MM.1S (cell line): ENCODE results near the gene PARVB.

Source experiments
- DNase-seq: peaks from one replicate; pipeline ENCODE4 v3.0.0-alpha.2; 2015
- H2AFZ ChIP-seq: fragments of 300-600 bp; sonication (generic); 2 replicates; pipeline ENCODE4 v1.6.0; 2016; ENCODE audit warnings: antibody characterized with exemption, low read length
- H3F3A ChIP-seq: fragments of 300-600 bp; sonication (generic); 2 replicates; pipeline ENCODE4 v1.6.1; 2016; ENCODE audit warnings: mild to moderate bottlenecking, antibody characterized with exemption, low read length, moderate library complexity, mixed read lengths; ENCODE audit not compliant: insufficient read depth
- H3K27ac ChIP-seq: fragments of 300-600 bp; sonication (generic); 2 replicates; pipeline ENCODE4 v1.5.1; 2016; ENCODE audit warnings: mild to moderate bottlenecking, low read length
- H3K27me3 ChIP-seq: fragments of 300-600 bp; sonication (generic); replicated peaks from 2 replicates; pipeline ENCODE4 v1.6.0; 2016; ENCODE audit warnings: low read length; ENCODE audit not compliant: insufficient read depth
- H3K36me3 ChIP-seq: fragments of 300-600 bp; sonication (generic); replicated peaks from 2 replicates; pipeline ENCODE4 v1.6.1; 2016; ENCODE audit warnings: mild to moderate bottlenecking, low read length, mixed read lengths; ENCODE audit not compliant: insufficient read depth
- H3K4me1 ChIP-seq: fragments of 300-600 bp; sonication (generic); 2 replicates; pipeline ENCODE4 v1.6.1; 2016; ENCODE audit warnings: low read length, mixed read lengths
- H3K4me2 ChIP-seq: fragments of 300-600 bp; sonication (generic); 2 replicates; pipeline ENCODE4 v1.6.0; 2016; ENCODE audit warnings: low read depth, low read length
- H3K4me3 ChIP-seq: fragments of 300-600 bp; sonication (generic); 2 replicates; pipeline ENCODE4 v1.5.1; 2016; ENCODE audit warnings: low read length, mixed read lengths
- H3K79me2 ChIP-seq: fragments of 300-600 bp; sonication (generic); 2 replicates; pipeline ENCODE4 v1.6.1; 2016; ENCODE audit warnings: mixed run types, low read length, mixed read lengths
- H3K9ac ChIP-seq: fragments of 300-600 bp; sonication (generic); 2 replicates; pipeline ENCODE4 v1.6.1; 2016; ENCODE audit warnings: low read length, mixed read lengths
- H3K9me2 ChIP-seq: fragments of 300-600 bp; sonication (generic); replicated peaks from 2 replicates; pipeline ENCODE4 v1.6.1; 2016; ENCODE audit warnings: mild to moderate bottlenecking, low read length, mixed read lengths; ENCODE audit not compliant: insufficient read depth
- H3K9me3 ChIP-seq: fragments of 300-600 bp; sonication (generic); replicated peaks from 2 replicates; pipeline ENCODE4 v1.6.1; 2016; ENCODE audit warnings: mild to moderate bottlenecking, low read length, mixed read lengths; ENCODE audit not compliant: insufficient read depth
- H4K20me1 ChIP-seq: fragments of 300-600 bp; sonication (generic); 2 replicates; pipeline ENCODE4 v1.6.1; 2016; ENCODE audit warnings: mild to moderate bottlenecking, low read length, moderate library complexity, mixed read lengths; ENCODE audit not compliant: insufficient read depth
- CTCF ChIP-seq: fragments of 300-600 bp; sonication (generic); IDR thresholded peaks from 2 replicates; pipeline ENCODE4 v1.5.1; 2016; ENCODE audit warnings: antibody characterized with exemption, low read length, mixed read lengths
- EZH2 ChIP-seq: fragments of 300-600 bp; sonication (generic); optimal IDR thresholded peaks from 2 replicates; pipeline ENCODE3; 2017; ENCODE audit warnings: low read depth, mild to moderate bottlenecking, antibody characterized with exemption, low read length, mixed read lengths
- EZH2phosphoT487 ChIP-seq: fragments of 300-600 bp; sonication (generic); IDR thresholded peaks from 2 replicates; pipeline ENCODE4 v1.6.1; 2018; ENCODE audit warnings: antibody characterized with exemption, low read length

Gene PARVB

GRCh38 chr22:44175676-44176075, 151.6 kb downstream of the PARVB start:
- Histone ChIP-seq H3K9ac (no peak overlapping the region), H3K27ac (no peak overlapping the region), H3K4me3 (no peak overlapping the region), H4K20me1 (no peaks in the 10 kb centered on the region), H3K4me2 (no peak overlapping the region), H3F3A (peaks cover 2% of the 10 kb centered on the region; the same call in 1 of the 2 replicates), H3K4me1 (0 out of 2 replicates have a peak, but pooled peaks cover 3% of the 10 kb centered on the region), H3K79me2 (no peaks in the 10 kb centered on the region), H3K9me3 (no peaks in the 10 kb centered on the region), H3K36me3 (no peaks in the 10 kb centered on the region), H3K9me2 (no peaks in the 10 kb centered on the region), H3K27me3 (no peaks in the 10 kb centered on the region), H2AFZ (no peak overlapping the region)
- TF ChIP-seq CTCF (no peak), EZH2 (no peak), EZH2phosphoT487 (no peak)
- no peak for DNase-seq

GRCh38 chr22:44179196-44179988, 155.3 kb downstream of the PARVB start:
- Histone ChIP-seq H3K4me3 (no peak overlapping the region), H3K79me2 (no peaks in the 10 kb centered on the region), H3K4me2 (no peak overlapping the region), H3K27ac (no peak overlapping the region), H3F3A (peaks cover 2% of the 10 kb centered on the region; the same call in 1 of the 2 replicates), H3K4me1 (0 out of 2 replicates have a peak, but pooled peaks cover 6% of the 10 kb centered on the region), H2AFZ (no peak overlapping the region), H3K9me3 (no peaks in the 10 kb centered on the region), H3K9ac (no peak overlapping the region), H3K27me3 (no peaks in the 10 kb centered on the region), H3K9me2 (no peaks in the 10 kb centered on the region), H4K20me1 (no peaks in the 10 kb centered on the region), H3K36me3 (no peaks in the 10 kb centered on the region)
- TF ChIP-seq EZH2 (no peak), CTCF (no peak), EZH2phosphoT487 (no peak)
- DNase-seq = no peak

GRCh38 chr22:44179989-44180705, 156.0 kb downstream of the PARVB start:
- H3K4me3 ChIP-seq = no peak overlapping the region
- no peaks in the 10 kb centered on the region for H3K27me3 ChIP-seq
- no peak overlapping the region for H3K9ac ChIP-seq
- peak overlapping the region; percentile 68; the same call in 1 of the 2 replicates for H3K4me2 ChIP-seq
- no peak for TF ChIP-seq CTCF
- no peak for TF ChIP-seq EZH2
- no peak for TF ChIP-seq EZH2phosphoT487
- no peaks in the 10 kb centered on the region for H3K36me3 ChIP-seq
- H3K4me1 ChIP-seq = 0 out of 2 replicates have a peak, but pooled peaks cover 6% of the 10 kb centered on the region
- H3K79me2 ChIP-seq = no peaks in the 10 kb centered on the region
- no peaks in the 10 kb centered on the region for H3K9me3 ChIP-seq
- H3K27ac ChIP-seq = no peak overlapping the region
- H4K20me1 ChIP-seq = no peaks in the 10 kb centered on the region
- peaks cover 2% of the 10 kb centered on the region; the same call in 1 of the 2 replicates for H3F3A ChIP-seq
- no peak for DNase-seq
- H3K9me2 ChIP-seq = no peaks in the 10 kb centered on the region
- H2AFZ ChIP-seq = no peak overlapping the region
